Pancreas (tissue), 10 donors: ENCODE data around the gene ECHS1. TPM values are rescaled to one million over a fixed set of nuclear protein-coding genes. Genes with fewer than 3 reads are reported as not detected.

ENCODE experiments used
- ATAC-seq, 4 donors: fragments of 200-7000 bp; cut with Tn5 transposase; one replicate each; pipeline versions ENCODE4 v1.8.0 to v1.9.1; 2020; ENCODE audit warnings: mild to moderate bottlenecking in 4 of 4, moderate library complexity in 4 of 4
- DNase-seq, 6 donors: peaks; one replicate each; pipeline ENCODE4 v3.0.0-alpha.2; 2020
- FAIRE-seq: peaks from 2 replicates; lab custom pipeline; 2012; peaks lifted over from hg19 to GRCh38; lab: Jason Lieb, UNC
- H3K27ac ChIP-seq, 4 donors: fragments of 200-600 bp; sonication (generic); 1 replicate in 3 of 4; 2 replicates in 1 of 4; pipeline versions ENCODE4 v1.5.0 to v1.8.0; 2020
- H3K27me3 ChIP-seq, 4 donors: fragments of 200-600 bp; one replicate each; pipeline ENCODE4 v1.8.0; 2021
- H3K36me3 ChIP-seq, 3 donors: fragments of 200-600 bp; sonication (generic) in 1 of 3; one replicate each; pipeline versions ENCODE4 v1.5.0 to v1.8.0; 2020 to 2021
- H3K4me1 ChIP-seq, 3 donors: fragments of 200-600 bp; one replicate each; pipeline ENCODE4 v1.8.0; 2021
- H3K4me3 ChIP-seq, 4 donors: fragments of 200-600 bp; sonication (generic) in 2 of 4; one replicate each; pipeline versions ENCODE4 v1.5.0 to v1.8.0; 2020 to 2021
- H3K9me3 ChIP-seq, 4 donors: fragments of 200-600 bp; one replicate each; pipeline ENCODE4 v1.8.0; 2021
- WGBS, 2 donors: extraction: QIAGEN DNeasy Blood & Tissue Kit; methylation state at CpG; one replicate each; pipeline ENCODE4 v1.1.7; 2013; 5-methylcytosine and 5-hydroxymethylcytosine counted together
- intact Hi-C, 3 donors: fragments of 100-400 bp; cut with DNase I; formaldehyde crosslinking; loops; one replicate each; pipeline versions ENCODE4 v1.11.1 to v1.14.2; 2022
- polyA plus RNA-seq, 2 donors: library from polyadenylated mRNA; stranded (reverse); fragments of 200-250 nt; gene quantifications; one replicate each; pipeline ENCODE4 v1.2.3, GENCODE V29; 2013
- total RNA-seq, 6 donors: library from RNA; stranded (reverse); fragmentation: NEBNext Ultra II Directional in 4 of 6; extraction: Animal tissue kit (Norgen Biotek cat#: 25700) in 4 of 6; gene quantifications; one replicate each; pipeline versions ENCODE4 v1.2.1 to v1.2.4, GENCODE V29; 2021 to 2023
- TF ChIP-seq, protein P1 (sequence below), 4 donors: fragments of 200-600 bp; sonication (generic) in 3 of 4; IDR thresholded peaks; one replicate each; pipeline versions ENCODE4 v1.5.0 to v1.8.0; 2021; ENCODE audit warnings: antibody characterized with exemption in 4 of 4
- donor health status: healthy with polysubstance abuse.
- donor health status: DM: no; HTN: no; CAD: no; lungs with moderate emphysema.
- donor health status: DM: no; HTN: no; CAD: no.
- donor health status: control.
- donor health status: control.
- donor health status: Bipolar disorder and iron deficiency.
- donor health status: DM: yes; HTN: yes; CAD: no.
- donor health status: DM: no; HTN: no; CAD: no.
- donor health status: DM: no; HTN: no; CAD: no.
- donor health status: DM: yes; HTN: yes; CAD: no.

Gene ECHS1
- 10 to 100 TPM; 32.4 to 47.2 (median 36.1) TPM for total RNA-seq
- polyA plus RNA-seq: 10 to 100 TPM; 43.0 to 69.2 TPM

DNA sequence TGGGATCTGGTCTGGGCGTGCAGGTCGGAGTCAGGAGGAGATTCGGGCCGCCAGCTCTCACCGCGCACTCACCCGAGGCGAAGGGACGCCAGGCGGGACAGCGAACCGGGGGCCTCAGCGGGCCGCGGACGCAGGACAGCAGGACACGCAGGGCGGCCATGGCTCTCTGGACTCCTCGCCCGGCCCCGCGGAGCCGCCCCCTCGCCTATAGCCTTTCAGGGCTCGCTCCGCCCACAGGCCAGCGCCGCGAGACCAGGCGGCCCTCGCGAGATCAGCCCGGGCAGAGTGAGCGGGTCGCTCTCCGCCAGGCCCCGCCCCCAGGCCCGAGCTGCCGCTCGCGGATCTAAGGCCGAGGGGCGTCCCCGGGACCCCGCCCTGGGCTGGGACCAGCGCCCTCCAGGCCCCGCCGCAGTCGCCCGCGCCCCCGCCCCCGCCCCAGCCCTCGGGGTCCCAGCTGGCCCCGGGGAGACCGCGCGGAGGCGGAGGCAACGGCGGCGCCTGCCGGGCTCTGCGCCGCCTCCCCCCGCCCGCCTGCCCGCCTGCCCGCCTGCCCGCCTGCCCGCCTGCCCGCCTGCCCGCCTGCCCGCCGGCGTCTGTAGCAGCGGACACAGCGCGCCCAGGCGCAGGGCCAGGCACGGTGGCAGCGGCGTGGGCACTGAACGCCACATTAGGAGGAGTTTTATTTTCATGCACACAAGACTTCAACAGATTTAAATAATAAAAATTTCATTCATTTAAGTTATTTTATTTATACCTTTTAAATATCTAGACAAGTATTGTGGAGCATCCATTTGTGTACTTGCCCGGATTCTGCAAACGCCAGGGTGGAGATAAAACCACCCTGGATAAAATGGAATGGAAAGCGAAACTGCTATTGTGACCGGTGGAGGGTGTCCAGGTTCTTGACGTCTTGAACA, at the start of gene ECHS1:
Gene ECHS1 (minus strand): TSS at position 181 of the 917 bp plus-strand sequence. CDS start 21 bp downstream, at position 160.
- Histone ChIP-seq H3K4me3 (peak within 1 kb of the TSS; percentile 36 to 72 (median 58)), H3K27me3 (no peaks in the 10 kb centered on the region), H3K4me1 (peaks cover 0 to 10% (median 0%) of the 10 kb centered on the region in 3 donors), H3K27ac (peak within 1 kb of the TSS; percentile 61 to 87 (median 72)), H3K9me3 (no peaks in the 10 kb centered on the region), H3K36me3 (peaks cover 0 to 22% (median 9%) of the 10 kb centered on the region in 3 donors)
- FAIRE-seq (peak; percentile 43), DNase-seq (peak; percentile 94 to 99 (median 97)), ATAC-seq (peak; percentile 97 to 99 (median 98))
- intact Hi-C loops: no loop called here
- WGBS, 2 donors: 0 to 1% methylated on average over 51 to 89 of the region's 89 CpGs
- TF ChIP-seq, protein P1, sequence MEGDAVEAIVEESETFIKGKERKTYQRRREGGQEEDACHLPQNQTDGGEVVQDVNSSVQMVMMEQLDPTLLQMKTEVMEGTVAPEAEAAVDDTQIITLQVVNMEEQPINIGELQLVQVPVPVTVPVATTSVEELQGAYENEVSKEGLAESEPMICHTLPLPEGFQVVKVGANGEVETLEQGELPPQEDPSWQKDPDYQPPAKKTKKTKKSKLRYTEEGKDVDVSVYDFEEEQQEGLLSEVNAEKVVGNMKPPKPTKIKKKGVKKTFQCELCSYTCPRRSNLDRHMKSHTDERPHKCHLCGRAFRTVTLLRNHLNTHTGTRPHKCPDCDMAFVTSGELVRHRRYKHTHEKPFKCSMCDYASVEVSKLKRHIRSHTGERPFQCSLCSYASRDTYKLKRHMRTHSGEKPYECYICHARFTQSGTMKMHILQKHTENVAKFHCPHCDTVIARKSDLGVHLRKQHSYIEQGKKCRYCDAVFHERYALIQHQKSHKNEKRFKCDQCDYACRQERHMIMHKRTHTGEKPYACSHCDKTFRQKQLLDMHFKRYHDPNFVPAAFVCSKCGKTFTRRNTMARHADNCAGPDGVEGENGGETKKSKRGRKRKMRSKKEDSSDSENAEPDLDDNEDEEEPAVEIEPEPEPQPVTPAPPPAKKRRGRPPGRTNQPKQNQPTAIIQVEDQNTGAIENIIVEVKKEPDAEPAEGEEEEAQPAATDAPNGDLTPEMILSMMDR (IDR thresholded peaks at IDR 0.05): no peak

- Histone ChIP-seq H3K9me3 (no peaks in the 10 kb centered on the region), H3K4me1 (peaks cover 0 to 3% (median 0%) of the 10 kb centered on the region in 3 donors), H3K4me3 (no peak overlapping the region), H3K36me3 (peaks cover 0 to 10% (median 0%) of the 10 kb centered on the region in 3 donors), H3K27me3 (no peaks in the 10 kb centered on the region), H3K27ac (no peak overlapping the region)
- no peak for ATAC-seq
- intact Hi-C loops: loop anchor here in 1 of 3 donors (5.0 kb wide), 1 partner anchor 150 kb away; no protein-coding TSS in a partner anchor
- TF ChIP-seq, protein P1 (IDR thresholded peaks at IDR 0.05): no peak
- DNase-seq: no peak
- 85 to 87% methylated on average over 16 of the region's 16 CpGs for WGBS, 2 donors
- no peak for FAIRE-seq
Observed at GRCh38 chr10:133422223-133422806, 49.2 kb upstream of the ECHS1 start.

GRCh38 chr10:133421336-133422222, 48.4 kb upstream of the ECHS1 start:
- Histone ChIP-seq H3K4me1 (peaks cover 0 to 3% (median 0%) of the 10 kb centered on the region in 3 donors), H3K27ac (no peak overlapping the region), H3K27me3 (no peaks in the 10 kb centered on the region), H3K4me3 (no peak overlapping the region), H3K9me3 (no peaks in the 10 kb centered on the region), H3K36me3 (peaks cover 0 to 10% (median 0%) of the 10 kb centered on the region in 3 donors)
- peak in 2 of 6 donors; percentile 26 to 71 for DNase-seq
- intact Hi-C loops: loop anchor here in 1 of 3 donors (5.0 kb wide), 1 partner anchor 151 kb away; no protein-coding TSS in a partner anchor
- 84 to 95% methylated on average over 16 of the region's 17 CpGs for WGBS, 2 donors
- no peak for FAIRE-seq
- no peak for ATAC-seq
- TF ChIP-seq, protein P1 (IDR thresholded peaks at IDR 0.05): no peak

DNA sequence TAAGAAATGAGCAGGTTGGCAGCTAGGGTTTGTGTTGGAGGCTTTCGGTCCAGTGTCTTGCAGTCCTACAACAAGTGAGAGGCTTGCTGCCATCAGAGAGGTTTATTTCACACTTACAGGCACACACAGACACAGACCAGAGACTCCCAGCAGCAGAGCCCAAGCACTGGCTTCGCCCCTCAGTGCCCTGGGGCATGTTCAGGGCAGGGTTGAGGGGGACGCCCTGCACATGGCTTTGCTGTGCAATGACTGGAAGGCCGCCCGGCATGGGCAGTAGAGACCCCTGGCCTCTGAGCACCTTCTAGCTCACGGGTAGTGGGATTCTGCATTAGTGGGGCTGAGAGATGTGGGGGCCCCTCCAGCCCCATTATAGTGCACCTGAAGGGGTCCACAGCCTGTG, 47.4 kb upstream of the ECHS1 start:
- DNase-seq (no peak), ATAC-seq (no peak), FAIRE-seq (no peak)
- intact Hi-C loops: loop anchor here in 1 of 3 donors (5.0 kb wide), 1 partner anchor 152 kb away; no protein-coding TSS in a partner anchor
- H3K27me3 ChIP-seq: no peaks in the 10 kb centered on the region
- no peak overlapping the region for H3K4me3 ChIP-seq
- H3K36me3 ChIP-seq: peaks cover 0 to 10% (median 0%) of the 10 kb centered on the region in 3 donors
- no peak overlapping the region for H3K27ac ChIP-seq
- TF ChIP-seq, protein P1 (IDR thresholded peaks at IDR 0.05): no peak
- H3K4me1 ChIP-seq: peaks cover 0 to 3% (median 0%) of the 10 kb centered on the region in 3 donors
- 92% methylated on average over 6 of the region's 6 CpGs for WGBS, 2 donors
- no peaks in the 10 kb centered on the region for H3K9me3 ChIP-seq
